ENCODE data around the gene LAMA3. TPM values are rescaled to one million over a fixed set of nuclear protein-coding genes. Genes with fewer than 3 reads are reported as not detected.

The LAMA3 gene
- total RNA-seq, 1 donor from 2014 or later, result 0.47 TPM

GRCh38 chr18:23772327-23773024, 83.2 kb downstream of the LAMA3 start:
- H3K36me3 Mint-ChIP-seq, result no peaks in the 10 kb centered on the region
- Histone ChIP-seq H3F3A (ENCODE audit: low read depth) (no peaks in the 10 kb centered on the region), H3K4me2 (no peak overlapping the region), H3K9me3 (ENCODE audit: low read depth) (no peaks in the 10 kb centered on the region), H4K20me1 (ENCODE audit: low read depth) (no peaks in the 10 kb centered on the region), H3K27ac (no peak overlapping the region), H3K79me2 (ENCODE audit: low read depth) (no peaks in the 10 kb centered on the region), H3K36me3 (no peaks in the 10 kb centered on the region), H3K4me3 (no peak overlapping the region), H3K9ac (no peak overlapping the region), H2AFZ (replicated peaks) (no peak overlapping the region), H3K27me3 (no peaks in the 10 kb centered on the region), H3K4me1 (no peaks in the 10 kb centered on the region)
- TF ChIP-seq EZH2 (IDR thresholded peaks at IDR 0.05) (no peak), EZH2phosphoT487 (IDR thresholded peaks at IDR 0.05) (no peak)
- TF ChIP-seq, protein P1, sequence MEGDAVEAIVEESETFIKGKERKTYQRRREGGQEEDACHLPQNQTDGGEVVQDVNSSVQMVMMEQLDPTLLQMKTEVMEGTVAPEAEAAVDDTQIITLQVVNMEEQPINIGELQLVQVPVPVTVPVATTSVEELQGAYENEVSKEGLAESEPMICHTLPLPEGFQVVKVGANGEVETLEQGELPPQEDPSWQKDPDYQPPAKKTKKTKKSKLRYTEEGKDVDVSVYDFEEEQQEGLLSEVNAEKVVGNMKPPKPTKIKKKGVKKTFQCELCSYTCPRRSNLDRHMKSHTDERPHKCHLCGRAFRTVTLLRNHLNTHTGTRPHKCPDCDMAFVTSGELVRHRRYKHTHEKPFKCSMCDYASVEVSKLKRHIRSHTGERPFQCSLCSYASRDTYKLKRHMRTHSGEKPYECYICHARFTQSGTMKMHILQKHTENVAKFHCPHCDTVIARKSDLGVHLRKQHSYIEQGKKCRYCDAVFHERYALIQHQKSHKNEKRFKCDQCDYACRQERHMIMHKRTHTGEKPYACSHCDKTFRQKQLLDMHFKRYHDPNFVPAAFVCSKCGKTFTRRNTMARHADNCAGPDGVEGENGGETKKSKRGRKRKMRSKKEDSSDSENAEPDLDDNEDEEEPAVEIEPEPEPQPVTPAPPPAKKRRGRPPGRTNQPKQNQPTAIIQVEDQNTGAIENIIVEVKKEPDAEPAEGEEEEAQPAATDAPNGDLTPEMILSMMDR (IDR thresholded peaks at IDR 0.05), result no peak
- peaks cover 10% of the 10 kb centered on the region for H3K9me3 Mint-ChIP-seq
- no peak overlapping the region for H3K4me3 Mint-ChIP-seq
- no peak overlapping the region for H3K27ac Mint-ChIP-seq
- no peaks in the 10 kb centered on the region for H3K27me3 Mint-ChIP-seq (ENCODE audit: insufficient read depth, low read depth)
- H3K4me1 Mint-ChIP-seq, result peaks cover 5% of the 10 kb centered on the region
- no peak for DNase-seq (ENCODE audit: low spot score)

- H3K27ac Mint-ChIP-seq, result no peak overlapping the region
- no peaks in the 10 kb centered on the region for H3F3A ChIP-seq (ENCODE audit: low read depth)
- no peak overlapping the region for H3K27ac ChIP-seq
- no peaks in the 10 kb centered on the region for H3K4me1 ChIP-seq
- no peak overlapping the region for H3K4me3 ChIP-seq
- peaks cover 5% of the 10 kb centered on the region for H3K4me1 Mint-ChIP-seq
- no peak overlapping the region for H3K4me3 Mint-ChIP-seq
- no peaks in the 10 kb centered on the region for H3K36me3 Mint-ChIP-seq
- H3K9me3 ChIP-seq (ENCODE audit: low read depth), result no peaks in the 10 kb centered on the region
- no peak overlapping the region for H2AFZ ChIP-seq (replicated peaks)
- H3K9me3 Mint-ChIP-seq, result no peaks in the 10 kb centered on the region
- H3K27me3 Mint-ChIP-seq (ENCODE audit: insufficient read depth, low read depth), result peaks cover 2% of the 10 kb centered on the region
- no peaks in the 10 kb centered on the region for H3K79me2 ChIP-seq (ENCODE audit: low read depth)
- no peak overlapping the region for H3K4me2 ChIP-seq
- no peaks in the 10 kb centered on the region for H4K20me1 ChIP-seq (ENCODE audit: low read depth)
- no peak for TF ChIP-seq EZH2 (IDR thresholded peaks at IDR 0.05)
- TF ChIP-seq EZH2phosphoT487 (IDR thresholded peaks at IDR 0.05), result no peak
- TF ChIP-seq, protein P1 (IDR thresholded peaks at IDR 0.05), result no peak
- H3K36me3 ChIP-seq, result no peaks in the 10 kb centered on the region
- DNase-seq (ENCODE audit: low spot score), result no peak
- no peak overlapping the region for H3K9ac ChIP-seq
- no peaks in the 10 kb centered on the region for H3K27me3 ChIP-seq
Measured at GRCh38 chr18:23776306-23776705, 87.1 kb downstream of the LAMA3 start.

- Histone ChIP-seq H3K9me3 (ENCODE audit: low read depth) (no peaks in the 10 kb centered on the region), H3K27ac (no peak overlapping the region), H3K4me2 (no peak overlapping the region), H3K79me2 (ENCODE audit: low read depth) (no peaks in the 10 kb centered on the region), H3K4me1 (no peaks in the 10 kb centered on the region), H3K9ac (no peak overlapping the region), H3K36me3 (no peaks in the 10 kb centered on the region), H3F3A (ENCODE audit: low read depth) (no peaks in the 10 kb centered on the region), H3K4me3 (no peak overlapping the region), H4K20me1 (ENCODE audit: low read depth) (no peaks in the 10 kb centered on the region), H2AFZ (replicated peaks) (no peak overlapping the region), H3K27me3 (no peaks in the 10 kb centered on the region)
- TF ChIP-seq, protein P1 (IDR thresholded peaks at IDR 0.05), result no peak
- TF ChIP-seq EZH2 (IDR thresholded peaks at IDR 0.05) (no peak), EZH2phosphoT487 (IDR thresholded peaks at IDR 0.05) (no peak)
- peaks cover 5% of the 10 kb centered on the region for H3K4me1 Mint-ChIP-seq
- H3K27ac Mint-ChIP-seq, result no peak overlapping the region
- no peak overlapping the region for H3K4me3 Mint-ChIP-seq
- no peaks in the 10 kb centered on the region for H3K36me3 Mint-ChIP-seq
- H3K27me3 Mint-ChIP-seq (ENCODE audit: insufficient read depth, low read depth), result peaks cover 2% of the 10 kb centered on the region
- DNase-seq (ENCODE audit: low spot score), result no peak
- no peaks in the 10 kb centered on the region for H3K9me3 Mint-ChIP-seq
Measured at GRCh38 chr18:23778828-23779227, 89.6 kb downstream of the LAMA3 start.

Data from neural progenitor cell (in vitro differentiated cells).